Stomach (tissue), 9 donors: ENCODE data around the gene ITGB3. TPM values are rescaled to one million over a fixed set of nuclear protein-coding genes. Genes with fewer than 3 reads are reported as not detected.

Experiments used
- DNase-seq, 2 donors: peaks; one replicate each; pipeline versions ENCODE4 v3.0.0 to v3.0.0-alpha.2; 2013 to 2019
- H3K27ac ChIP-seq, 5 donors: fragments of 200-600 bp in 4 of 5; sonication (generic) in 4 of 5; one replicate each; pipeline ENCODE4 v1.5.1; 2013 to 2019; ENCODE audit warnings: mild to moderate bottlenecking in 1 of 5, moderate library complexity in 1 of 5
- H3K27me3 ChIP-seq, 3 donors: fragments of 200-600 bp; sonication (generic); one replicate each; pipeline ENCODE4 v1.5.1; 2017 to 2019; ENCODE audit warnings: mixed run types in 1 of 3
- H3K36me3 ChIP-seq, 4 donors: fragments of 200-600 bp; sonication (generic); 1 replicate in 3 of 4; 2 replicates in 1 of 4; pipeline ENCODE4 v1.5.1; 2016 to 2019
- H3K4me1 ChIP-seq, 4 donors: fragments of 200-600 bp; sonication (generic); one replicate each; pipeline ENCODE4 v1.5.1; 2016 to 2019
- H3K4me3 ChIP-seq, 4 donors: fragments of 200-600 bp; sonication (generic) in 3 of 4; one replicate each; pipeline ENCODE4 v1.5.1; 2016 to 2019; ENCODE audit warnings: mild to moderate bottlenecking in 1 of 4
- H3K9me3 ChIP-seq, 4 donors: fragments of 200-600 bp; sonication (generic); one replicate each; pipeline ENCODE4 v1.5.1; 2016 to 2019
- EP300 ChIP-seq: sonication (generic); formaldehyde crosslinking; IDR thresholded peaks from one replicate; pipeline ENCODE4 v1.6.1; 2017; ENCODE audit warnings: antibody characterized with exemption
- POLR2A ChIP-seq, 4 donors: fragments of 450-650 bp; IDR thresholded peaks; one replicate each; pipeline ENCODE4 v1.6.1; 2016; ENCODE audit warnings: antibody characterized with exemption in 4 of 4, control low read depth in 2 of 4, mild to moderate bottlenecking in 1 of 4, moderate library complexity in 1 of 4
- POLR2AphosphoS5 ChIP-seq, 3 donors: sonication (generic); formaldehyde crosslinking; IDR thresholded peaks; one replicate each; pipeline ENCODE4 v1.6.1; 2016; ENCODE audit warnings: antibody characterized with exemption in 3 of 3
- WGBS, 5 donors: extraction: QIAGEN DNeasy Blood & Tissue Kit in 3 of 5; methylation state at CpG; one replicate each; pipeline versions ENCODE4 v1.1.5 to v1.1.7; 2013 to 2018; 5-methylcytosine and 5-hydroxymethylcytosine counted together
- intact Hi-C: fragments of 100-400 bp; cut with DNase I; formaldehyde crosslinking; loops from one replicate; pipeline ENCODE4 v1.15.1; 2023; ENCODE audit warnings: low total_unique reads
- polyA plus RNA-seq, 3 donors: library from polyadenylated mRNA; stranded (reverse); fragments of 200-250 nt; gene quantifications; one replicate each; pipeline ENCODE4 v1.2.3, GENCODE V29; 2013
- total RNA-seq, 5 donors: library from RNA; depleted of rRNA; stranded (reverse); fragments of >200 nt; gene quantifications; one replicate each; pipeline versions ENCODE4 v1.1.0 to v1.2.3, GENCODE V29; 2014 to 2016
- TF ChIP-seq, protein P1 (sequence below), 7 experiments: fragments of 450-650 bp in 4 of 7; fragments of 200-600 bp in 3 of 7; sonication (generic) in 3 of 7; IDR thresholded peaks; one replicate each; pipeline ENCODE4 v1.5.1; 2016 to 2019; ENCODE audit warnings: antibody characterized with exemption in 7 of 7, control low read depth in 2 of 7, mild to moderate bottlenecking in 1 of 7
- donor health status: healthy with polysubstance abuse.
- donor health status: Bipolar disorder and iron deficiency.
- donor health status: healthy.

ITGB3 gene
- total and polyA plus RNA-seq, 8 donors, result 1.0 to 29.8 (median 7.1) TPM; not detected in 1

- no peaks in the 10 kb centered on the region for H3K9me3 ChIP-seq
- peaks cover 0 to 24% (median 20%) of the 10 kb centered on the region in 4 donors for H3K36me3 ChIP-seq
- no peak overlapping the region for H3K4me3 ChIP-seq
- 47 to 60% (median 53%) methylated on average over 4 of the region's 4 CpGs for WGBS, 5 donors
- H3K27me3 ChIP-seq, result no peaks in the 10 kb centered on the region
- H3K27ac ChIP-seq, result no peak overlapping the region
- H3K4me1 ChIP-seq, result peaks cover 7 to 24% (median 10%) of the 10 kb centered on the region in 4 donors
- intact Hi-C loops, result loop anchor here (5.0 kb wide), 1 partner anchor 73 kb away; no protein-coding TSS in a partner anchor
- no peak for TF ChIP-seq POLR2A (IDR thresholded peaks at IDR 0.05)
- TF ChIP-seq, protein P1, sequence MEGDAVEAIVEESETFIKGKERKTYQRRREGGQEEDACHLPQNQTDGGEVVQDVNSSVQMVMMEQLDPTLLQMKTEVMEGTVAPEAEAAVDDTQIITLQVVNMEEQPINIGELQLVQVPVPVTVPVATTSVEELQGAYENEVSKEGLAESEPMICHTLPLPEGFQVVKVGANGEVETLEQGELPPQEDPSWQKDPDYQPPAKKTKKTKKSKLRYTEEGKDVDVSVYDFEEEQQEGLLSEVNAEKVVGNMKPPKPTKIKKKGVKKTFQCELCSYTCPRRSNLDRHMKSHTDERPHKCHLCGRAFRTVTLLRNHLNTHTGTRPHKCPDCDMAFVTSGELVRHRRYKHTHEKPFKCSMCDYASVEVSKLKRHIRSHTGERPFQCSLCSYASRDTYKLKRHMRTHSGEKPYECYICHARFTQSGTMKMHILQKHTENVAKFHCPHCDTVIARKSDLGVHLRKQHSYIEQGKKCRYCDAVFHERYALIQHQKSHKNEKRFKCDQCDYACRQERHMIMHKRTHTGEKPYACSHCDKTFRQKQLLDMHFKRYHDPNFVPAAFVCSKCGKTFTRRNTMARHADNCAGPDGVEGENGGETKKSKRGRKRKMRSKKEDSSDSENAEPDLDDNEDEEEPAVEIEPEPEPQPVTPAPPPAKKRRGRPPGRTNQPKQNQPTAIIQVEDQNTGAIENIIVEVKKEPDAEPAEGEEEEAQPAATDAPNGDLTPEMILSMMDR (IDR thresholded peaks at IDR 0.05), result no peak
- no peak for TF ChIP-seq EP300
- TF ChIP-seq POLR2AphosphoS5 (IDR thresholded peaks at IDR 0.05), result no peak
- DNase-seq, result no peak
These were observed 56.6 kb downstream of the ITGB3 start for GRCh38 chr17:47310186-47310733.

- Histone ChIP-seq H3K4me1 (peaks cover 0 to 24% (median 5%) of the 10 kb centered on the region in 4 donors), H3K27me3 (no peaks in the 10 kb centered on the region), H3K27ac (no peak overlapping the region), H3K9me3 (no peaks in the 10 kb centered on the region), H3K36me3 (peaks cover 0 to 24% (median 20%) of the 10 kb centered on the region in 4 donors), H3K4me3 (no peak overlapping the region)
- DNase-seq, result no peak
- TF ChIP-seq POLR2A (IDR thresholded peaks at IDR 0.05) (no peak), POLR2AphosphoS5 (IDR thresholded peaks at IDR 0.05) (no peak), EP300 (no peak)
- TF ChIP-seq, protein P1 (IDR thresholded peaks at IDR 0.05), result no peak
- intact Hi-C loops, result loop anchor here (5.0 kb wide), 1 partner anchor 74 kb away; no protein-coding TSS in a partner anchor
These were observed 57.8 kb downstream of the ITGB3 start for GRCh38 chr17:47311420-47311819.

GRCh38 chr17:47315451-47316266 is 62.0 kb downstream of the ITGB3 start:
- Histone ChIP-seq H3K36me3 (peaks cover 0 to 8% (median 2%) of the 10 kb centered on the region in 4 donors), H3K27ac (peak overlapping the region in 4 of 5 donors; percentile 38 to 75 (median 68)), H3K27me3 (no peaks in the 10 kb centered on the region), H3K9me3 (no peaks in the 10 kb centered on the region), H3K4me1 (peaks cover 0 to 25% (median 5%) of the 10 kb centered on the region in 4 donors), H3K4me3 (no peak overlapping the region)
- intact Hi-C loops, result no loop called here
- 18 to 30% (median 26%) methylated on average over 7 of the region's 7 CpGs for WGBS, 5 donors
- no peak for TF ChIP-seq POLR2A (IDR thresholded peaks at IDR 0.05)
- peak in 1 of 3 donors; percentile 59 for TF ChIP-seq POLR2AphosphoS5 (IDR thresholded peaks at IDR 0.05)
- TF ChIP-seq EP300, result no peak
- TF ChIP-seq, protein P1 (IDR thresholded peaks at IDR 0.05), result peak in 5 of 7 experiments; percentile 62 to 86 (median 77)
- DNase-seq, result peak in 1 of 2 donors; percentile 87

DNA sequence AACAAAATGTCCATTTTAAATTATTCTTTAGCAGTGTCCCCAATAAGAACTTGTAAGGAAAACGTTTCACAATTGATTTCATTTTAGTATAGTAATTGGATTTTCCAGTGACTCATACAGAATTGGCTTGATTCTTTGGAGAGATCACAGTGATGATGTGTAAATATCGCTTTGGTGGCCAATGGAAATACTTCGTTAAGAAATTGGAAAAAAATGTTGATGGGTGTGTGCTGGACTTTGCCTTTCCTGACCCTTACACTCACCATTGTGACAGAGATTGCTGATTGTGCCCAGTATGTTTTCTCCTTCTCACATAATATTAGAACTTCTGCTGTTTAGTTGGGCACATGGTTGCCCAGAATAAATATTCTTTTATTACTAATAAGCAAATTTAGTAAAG is 62.7 kb downstream of the ITGB3 start:
- intact Hi-C loops, result no loop called here
- Histone ChIP-seq H3K4me1 (peaks cover 0 to 25% (median 5%) of the 10 kb centered on the region in 4 donors), H3K27ac (peak overlapping the region in 4 of 5 donors; percentile 38 to 75 (median 68)), H3K36me3 (peaks cover 0 to 4% (median 0%) of the 10 kb centered on the region in 4 donors), H3K4me3 (no peak overlapping the region), H3K27me3 (no peaks in the 10 kb centered on the region), H3K9me3 (no peaks in the 10 kb centered on the region)
- TF ChIP-seq POLR2AphosphoS5 (IDR thresholded peaks at IDR 0.05), result peak in 1 of 3 donors; percentile 46
- TF ChIP-seq EP300, result no peak
- 15 to 27% (median 21%) methylated on average over 3 of the region's 3 CpGs for WGBS, 5 donors
- peak in 1 of 2 donors; percentile 53 for DNase-seq
